ENCODE results near the gene ITGA4.
A peak's percentile ranks its signal among the peaks of the same experiment; 100 is the strongest.

Gene ITGA4

GRCh38 chr2:181570833-181571661, 113.9 kb downstream of the ITGA4 start:
- DNase-seq (ENCODE audit: low spot score) (no peak), FAIRE-seq (no peak)

GRCh38 chr2:181573140-181573736, 116.1 kb downstream of the ITGA4 start:
- DNase-seq (ENCODE audit: low spot score) (peak; percentile 16), FAIRE-seq (no peak)

- FAIRE-seq, result no peak
Observed at GRCh38 chr2:181574321-181574720, 117.1 kb downstream of the ITGA4 start.

GRCh38 chr2:181575024-181575649, 118.0 kb downstream of the ITGA4 start:
- FAIRE-seq (no peak), DNase-seq (ENCODE audit: low spot score) (no peak)

More at GRCh38 chr2:181574321-181574720, 117.1 kb downstream of the ITGA4 start:
- DNase-seq (ENCODE audit: low spot score), result no peak

- no peak for DNase-seq (ENCODE audit: low spot score)
- FAIRE-seq, result no peak
Observed at GRCh38 chr2:181575650-181576025, 118.5 kb downstream of the ITGA4 start.

GRCh38 chr2:181576431-181576830, 119.2 kb downstream of the ITGA4 start:
- DNase-seq (ENCODE audit: low spot score) (no peak), FAIRE-seq (peak; percentile 23)

- DNase-seq (ENCODE audit: low spot score) (no peak), FAIRE-seq (no peak)
Observed at GRCh38 chr2:181578829-181579228, 121.6 kb downstream of the ITGA4 start.

- FAIRE-seq (peak; percentile 82), DNase-seq (ENCODE audit: low spot score) (no peak)
Observed at GRCh38 chr2:181581534-181581933, 124.3 kb downstream of the ITGA4 start.

GRCh38 chr2:181585732-181586131, 128.5 kb downstream of the ITGA4 start:
- FAIRE-seq (no peak), DNase-seq (ENCODE audit: low spot score) (no peak)

Measured in urothelium cell line (cell line).